Duodenal mucosa (tissue), 2 donors: ENCODE data around the gene CPNE9.

Source experiments
- H3K27ac ChIP-seq: one replicate; pipeline ENCODE4 v1.7.0; 2013; ENCODE audit warnings: low read depth, low read length
- H3K27me3 ChIP-seq, 2 donors: one replicate each; pipeline ENCODE4 v1.7.0; 2013; ENCODE audit warnings: low read length in 2 of 2, control low read depth in 1 of 2; ENCODE audit not compliant: insufficient read depth in 2 of 2, control insufficient read depth in 1 of 2
- H3K36me3 ChIP-seq, 2 donors: one replicate each; pipeline ENCODE4 v1.7.0; 2013; ENCODE audit warnings: low read length in 2 of 2, control low read depth in 1 of 2; ENCODE audit not compliant: insufficient read depth in 2 of 2, control insufficient read depth in 1 of 2
- H3K4me1 ChIP-seq, 2 donors: one replicate each; pipeline ENCODE4 v1.7.0; 2013; ENCODE audit warnings: low read length in 2 of 2, control low read depth in 1 of 2; ENCODE audit not compliant: insufficient read depth in 2 of 2, control insufficient read depth in 1 of 2
- H3K4me3 ChIP-seq, 2 donors: one replicate each; pipeline ENCODE4 v1.7.0; 2013; ENCODE audit warnings: low read length in 2 of 2, low read depth in 1 of 2
- H3K9ac ChIP-seq, 2 donors: one replicate each; pipeline ENCODE4 v1.7.0; 2013; ENCODE audit warnings: low read length in 2 of 2, low read depth in 1 of 2
- H3K9me3 ChIP-seq, 2 donors: one replicate each; pipeline ENCODE4 v1.7.0; 2013; ENCODE audit warnings: low read length in 2 of 2, control low read depth in 1 of 2; ENCODE audit not compliant: control insufficient read depth in 1 of 2

Gene CPNE9

GRCh38 chr3:9675736-9676290 is 27.8 kb upstream of the CPNE9 start:
- Histone ChIP-seq H3K9ac (no peak overlapping the region), H3K4me3 (no peak overlapping the region), H3K27me3 (no peaks in the 10 kb centered on the region), H3K27ac (no peak overlapping the region), H3K4me1 (no peaks in the 10 kb centered on the region), H3K9me3 (no peaks in the 10 kb centered on the region), H3K36me3 (peaks cover 70 to 92% of the 10 kb centered on the region in 2 donors)

DNA sequence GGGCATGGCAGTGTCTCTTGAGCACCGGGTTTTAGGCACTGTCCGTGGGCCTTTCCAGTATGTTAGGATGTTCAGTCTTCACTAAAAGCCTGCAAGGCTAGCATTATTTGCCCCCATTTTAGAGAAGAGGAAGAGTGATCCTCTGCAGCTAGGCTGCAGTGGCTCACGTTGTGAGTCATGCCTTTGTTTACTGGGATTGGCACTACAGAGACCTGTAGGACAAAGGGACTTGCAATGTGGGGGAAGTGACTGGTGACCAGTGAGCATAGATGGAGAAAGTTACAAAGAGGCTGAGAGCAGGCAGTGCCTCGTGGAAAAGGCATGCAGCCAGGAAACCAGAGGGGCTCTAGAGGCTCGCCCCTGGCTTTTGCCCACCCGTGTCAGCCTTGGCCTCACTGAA is 26.8 kb upstream of the CPNE9 start:
- no peaks in the 10 kb centered on the region for H3K27me3 ChIP-seq
- H3K4me3 ChIP-seq, result no peak overlapping the region
- no peak overlapping the region for H3K27ac ChIP-seq
- H3K9ac ChIP-seq, result no peak overlapping the region
- H3K4me1 ChIP-seq, result peaks cover 7 to 9% of the 10 kb centered on the region in 2 donors
- H3K36me3 ChIP-seq, result peaks cover 69 to 91% of the 10 kb centered on the region in 2 donors
- H3K9me3 ChIP-seq, result no peaks in the 10 kb centered on the region

DNA sequence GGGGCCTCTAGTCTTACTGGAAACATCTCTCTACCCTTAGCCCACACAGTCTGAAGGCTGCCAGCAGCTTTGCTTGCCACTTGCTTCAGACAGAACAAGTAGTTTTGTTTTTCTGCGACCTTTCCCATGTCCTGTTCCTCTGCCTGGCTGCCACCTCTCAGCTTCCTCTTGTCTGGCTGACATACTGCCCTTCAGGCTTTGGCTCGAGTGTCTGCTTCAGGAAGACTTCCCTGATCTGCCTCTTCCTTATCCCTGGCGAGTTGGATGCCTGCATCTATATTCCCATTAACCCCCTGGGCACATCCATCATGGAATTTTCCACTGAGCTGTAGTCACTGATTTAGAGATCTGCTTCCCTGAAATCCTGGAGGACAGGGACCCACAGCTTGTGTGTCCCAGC is 25.1 kb upstream of the CPNE9 start:
- Histone ChIP-seq H3K4me1 (peaks cover 10 to 14% of the 10 kb centered on the region in 2 donors), H3K36me3 (peaks cover 63 to 90% of the 10 kb centered on the region in 2 donors), H3K4me3 (no peak overlapping the region)

GRCh38 chr3:9679476-9680080 is 24.1 kb upstream of the CPNE9 start:
- no peak overlapping the region for H3K4me3 ChIP-seq
- H3K9ac ChIP-seq, result no peak overlapping the region
- H3K9me3 ChIP-seq, result no peaks in the 10 kb centered on the region
- H3K27ac ChIP-seq, result no peak overlapping the region
- peaks cover 64 to 91% of the 10 kb centered on the region in 2 donors for H3K36me3 ChIP-seq
- no peaks in the 10 kb centered on the region for H3K27me3 ChIP-seq
- peaks cover 10 to 14% of the 10 kb centered on the region in 2 donors for H3K4me1 ChIP-seq

More for the DNA sequence above, 25.1 kb upstream of the CPNE9 start:
- H3K9me3 ChIP-seq, result no peaks in the 10 kb centered on the region
- no peak overlapping the region for H3K9ac ChIP-seq
- H3K27me3 ChIP-seq, result no peaks in the 10 kb centered on the region
- no peak overlapping the region for H3K27ac ChIP-seq

DNA sequence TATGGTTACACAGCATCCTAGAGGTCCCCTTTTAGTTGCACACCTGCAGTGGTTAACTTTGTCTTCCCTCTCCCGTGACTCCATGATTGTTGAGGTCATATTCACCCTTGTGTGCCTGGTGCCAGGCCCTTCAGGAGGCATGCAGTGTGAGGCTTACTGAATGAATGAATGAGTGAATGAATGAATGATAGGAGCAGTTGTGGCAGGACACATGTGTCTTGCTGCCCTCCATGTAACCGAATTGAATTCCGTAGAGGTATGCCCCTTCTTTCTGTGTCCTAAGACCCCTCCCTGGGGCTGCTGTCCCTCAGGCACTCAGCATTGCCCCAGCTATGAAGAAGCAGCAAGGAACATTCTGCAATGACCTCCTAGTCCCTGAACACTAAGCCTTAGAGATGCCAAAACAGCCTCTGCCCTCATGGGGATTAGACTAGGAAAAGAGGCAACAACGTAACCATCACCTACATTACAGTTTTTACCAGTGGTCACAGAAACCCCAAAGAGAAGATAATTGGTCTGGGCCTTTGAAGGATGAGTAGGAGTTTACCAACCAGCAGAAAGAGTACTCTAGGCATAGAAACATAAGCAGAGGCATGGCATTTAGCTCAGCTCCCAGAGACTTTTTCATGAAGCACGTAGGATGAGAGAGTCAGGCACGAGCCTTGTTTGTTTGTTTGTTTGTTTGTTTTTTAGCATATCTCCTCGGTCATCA is 22.5 kb upstream of the CPNE9 start:
- Histone ChIP-seq H3K4me3 (peak overlapping the region in 1 of 2 donors; percentile 14), H3K9ac (no peak overlapping the region), H3K9me3 (no peaks in the 10 kb centered on the region), H3K36me3 (peaks cover 73 to 96% of the 10 kb centered on the region in 2 donors), H3K27me3 (no peaks in the 10 kb centered on the region), H3K4me1 (peaks cover 10 to 14% of the 10 kb centered on the region in 2 donors), H3K27ac (no peak overlapping the region)

DNA sequence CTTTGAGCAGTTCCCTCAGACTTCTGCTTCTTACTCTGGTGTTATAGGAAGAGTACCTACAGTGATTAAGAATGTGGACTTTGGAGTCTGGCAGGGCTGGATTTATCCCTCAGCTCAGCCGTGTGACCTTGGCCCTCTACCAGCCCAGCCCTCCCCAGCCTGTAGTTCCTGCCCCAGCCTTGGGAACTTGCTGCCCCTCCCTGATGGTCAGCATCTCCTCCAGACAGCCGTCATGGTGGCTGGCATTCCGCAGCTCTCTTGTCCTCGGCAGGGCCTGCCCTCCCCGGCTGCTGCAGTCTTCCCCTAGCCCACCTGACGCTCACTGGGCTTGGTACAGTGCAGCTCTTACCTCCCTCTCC is 21.9 kb upstream of the CPNE9 start:
- peaks cover 10 to 14% of the 10 kb centered on the region in 2 donors for H3K4me1 ChIP-seq
- peaks cover 76 to 96% of the 10 kb centered on the region in 2 donors for H3K36me3 ChIP-seq
- H3K27me3 ChIP-seq, result no peaks in the 10 kb centered on the region
- H3K4me3 ChIP-seq, result no peak overlapping the region
- H3K9ac ChIP-seq, result no peak overlapping the region
- H3K9me3 ChIP-seq, result no peaks in the 10 kb centered on the region
- H3K27ac ChIP-seq, result no peak overlapping the region

DNA sequence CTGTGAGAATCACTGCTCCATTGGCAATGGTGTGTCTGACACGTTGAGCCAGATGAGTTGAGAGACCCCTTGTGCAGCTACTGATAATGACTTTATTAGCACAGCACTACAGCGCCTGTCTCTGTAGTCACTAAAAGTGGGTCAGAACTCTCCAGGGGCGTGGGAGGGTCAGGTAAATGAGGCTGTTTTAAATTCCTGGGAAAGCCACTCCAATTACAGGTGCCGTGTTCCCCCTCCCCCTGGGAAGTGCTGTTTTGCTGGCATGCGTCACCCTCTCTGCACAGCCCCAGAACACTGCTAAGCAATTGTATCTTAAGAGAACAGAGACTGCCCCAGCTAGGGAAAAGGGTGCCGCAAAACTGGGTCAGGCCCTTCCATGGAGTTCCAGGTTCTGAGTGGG is 21.5 kb upstream of the CPNE9 start:
- Histone ChIP-seq H3K27ac (no peak overlapping the region), H3K9me3 (no peaks in the 10 kb centered on the region), H3K27me3 (no peaks in the 10 kb centered on the region), H3K4me3 (no peak overlapping the region), H3K4me1 (peaks cover 10 to 14% of the 10 kb centered on the region in 2 donors), H3K9ac (no peak overlapping the region), H3K36me3 (peaks cover 72 to 96% of the 10 kb centered on the region in 2 donors)

- Histone ChIP-seq H3K36me3 (peaks cover 70 to 95% of the 10 kb centered on the region in 2 donors), H3K9ac (no peak overlapping the region), H3K9me3 (no peaks in the 10 kb centered on the region), H3K27me3 (no peaks in the 10 kb centered on the region), H3K27ac (no peak overlapping the region), H3K4me3 (no peak overlapping the region), H3K4me1 (peaks cover 10 to 14% of the 10 kb centered on the region in 2 donors)
These were observed 20.2 kb upstream of the CPNE9 start for GRCh38 chr3:9683426-9683825.

GRCh38 chr3:9685216-9686049 is 18.2 kb upstream of the CPNE9 start:
- Histone ChIP-seq H3K36me3 (peaks cover 74 to 96% of the 10 kb centered on the region in 2 donors), H3K27me3 (no peaks in the 10 kb centered on the region), H3K9me3 (no peaks in the 10 kb centered on the region), H3K9ac (no peak overlapping the region), H3K4me3 (no peak overlapping the region), H3K4me1 (peaks cover 10 to 14% of the 10 kb centered on the region in 2 donors), H3K27ac (no peak overlapping the region)
